ENCODE results near the gene ZFYVE9.

- TF ChIP-seq CREM (CRISPR knock-in tag; IDR thresholded peaks at IDR 0.05): no peak
- TF ChIP-seq MAX (CRISPR knock-in tag; IDR thresholded peaks at IDR 0.05): no peak
- TF ChIP-seq ZNF138 (CRISPR knock-in tag; conservative IDR thresholded peaks at IDR 0.05): no peak
- TF ChIP-seq TCF7 (CRISPR knock-in tag; IDR thresholded peaks at IDR 0.05; ENCODE audit: low read depth): no peak
These were observed 186.7 kb downstream of the ZFYVE9 start for GRCh38 chr1:52328615-52329014.

Data from WTC11 (cell line).